HG03139 (cell line): ENCODE measurements around the gene SAT1.

Source experiments
- ATAC-seq: cut with Tn5 transposase; IDR thresholded peaks from one replicate; pipeline ENCODE4 v1.9.1; 2021; ENCODE audit not compliant: unreplicated experiment

Gene SAT1

GRCh38 chrX:23773601-23774175 is 9.3 kb upstream of the SAT1 start:
- peak; percentile 72 for ATAC-seq

- ATAC-seq: no peak
Measured at GRCh38 chrX:23776363-23776762, 6.6 kb upstream of the SAT1 start.

GRCh38 chrX:23779025-23779424 is 3.9 kb upstream of the SAT1 start:
- ATAC-seq: no peak

- no peak for ATAC-seq
Measured at GRCh38 chrX:23782455-23782854, 518 bp upstream of the SAT1 start.

- ATAC-seq: no peak
Measured at GRCh38 chrX:23783589-23784469, 856 bp downstream of the SAT1 start.

GRCh38 chrX:23784470-23785331 is 1.7 kb downstream of the SAT1 start:
- no peak for ATAC-seq

- ATAC-seq: no peak
Measured at GRCh38 chrX:23785580-23785979, 2.6 kb downstream of the SAT1 start.

GRCh38 chrX:23786268-23786815 is 3.4 kb downstream of the SAT1 start:
- no peak for ATAC-seq

- no peak for ATAC-seq
Measured at GRCh38 chrX:23787745-23788118, 4.8 kb downstream of the SAT1 start.

GRCh38 chrX:23788521-23788920 is 5.5 kb downstream of the SAT1 start:
- peak; percentile 51 for ATAC-seq

- ATAC-seq: no peak
Measured at GRCh38 chrX:23788946-23789345, 6.0 kb downstream of the SAT1 start.

GRCh38 chrX:23789386-23790154 is 6.6 kb downstream of the SAT1 start:
- ATAC-seq: no peak

- no peak for ATAC-seq
Measured at GRCh38 chrX:23790155-23790497, 7.2 kb downstream of the SAT1 start.

- no peak for ATAC-seq
Measured at GRCh38 chrX:23792861-23793553, 10.0 kb downstream of the SAT1 start.

- no peak for ATAC-seq
Measured at GRCh38 chrX:23795221-23795620, 12.2 kb downstream of the SAT1 start.

- ATAC-seq: no peak
Measured at GRCh38 chrX:23797371-23798128, 14.6 kb downstream of the SAT1 start.

GRCh38 chrX:23799469-23800065 is 16.6 kb downstream of the SAT1 start:
- no peak for ATAC-seq

GRCh38 chrX:23802431-23802830 is 19.5 kb downstream of the SAT1 start:
- ATAC-seq: no peak

- no peak for ATAC-seq
Measured at GRCh38 chrX:23803931-23804381, 21.0 kb downstream of the SAT1 start.
